Thoracic aorta (tissue), 2 donors: Measurements from ENCODE around the gene CLEC4A. TPM values are rescaled to one million over a fixed set of nuclear protein-coding genes. Genes with fewer than 3 reads are reported as not detected.
"Not testable (repeated sequence)": the region's sequence is repeated elsewhere in the genome, so short reads cannot be mapped to it uniquely, and the experiment has no call there.

Source experiments
- ATAC-seq: fragments of 150-250 bp; one replicate; pipeline ENCODE4 v1.8.0; 2017; ENCODE audit warnings: low read depth; ENCODE audit not compliant: insufficient number of reproducible peaks, low FRiP score
- DNase-seq: peaks from one replicate; pipeline ENCODE4 v3.0.0-alpha.2; 2020; ENCODE audit warnings: low spot score
- H3K27ac ChIP-seq, 2 donors: fragments of 200-600 bp; sonication (generic); 1 replicate in 1 of 2; 2 replicates in 1 of 2; pipeline ENCODE4 v1.5.1; 2016; ENCODE audit warnings: mild to moderate bottlenecking in 2 of 2, moderate library complexity in 2 of 2
- H3K27me3 ChIP-seq: fragments of 200-600 bp; sonication (generic); replicated peaks from 2 replicates; pipeline ENCODE4 v1.6.0; 2016; ENCODE audit warnings: mild to moderate bottlenecking; ENCODE audit not compliant: insufficient read depth
- H3K36me3 ChIP-seq: fragments of 200-600 bp; sonication (generic); one replicate; pipeline ENCODE4 v1.5.1; 2016
- H3K4me1 ChIP-seq, 2 donors: fragments of 200-600 bp; sonication (generic); 1 replicate in 1 of 2; 2 replicates in 1 of 2; pipeline versions ENCODE4 v1.5.1 to v1.6.0; 2016; ENCODE audit warnings: low read depth in 2 of 2, mild to moderate bottlenecking in 1 of 2; ENCODE audit not compliant: control insufficient read depth in 1 of 2
- H3K4me3 ChIP-seq: fragments of 200-600 bp; sonication (generic); 2 replicates; pipeline ENCODE4 v1.5.1; 2016; ENCODE audit warnings: mild to moderate bottlenecking
- H3K9me3 ChIP-seq: fragments of 200-600 bp; sonication (generic); 2 replicates; pipeline ENCODE4 v1.5.1; 2016
- CTCF ChIP-seq: fragments of 200-600 bp; sonication (generic); IDR thresholded peaks from one replicate; pipeline ENCODE4 v1.5.1; 2019; ENCODE audit warnings: antibody characterized with exemption
- total RNA-seq, 2 donors: library from RNA; depleted of rRNA; stranded (reverse); fragments of >200 nt; gene quantifications; one replicate each; pipeline versions ENCODE4 v1.1.0 to v1.2.3, GENCODE V29; 2016

The CLEC4A gene
- total RNA-seq, 2 donors from 2014 or later, result 4.2 to 5.1 TPM

- Histone ChIP-seq H3K27ac (no peak overlapping the region), H3K9me3 (no peaks in the 10 kb centered on the region), H3K27me3 (no peaks in the 10 kb centered on the region), H3K4me3 (no peak overlapping the region), H3K4me1 (no peaks in the 10 kb centered on the region), H3K36me3 (no peaks in the 10 kb centered on the region)
- TF ChIP-seq CTCF, result peak; percentile 96
- DNase-seq (peak; percentile 39), ATAC-seq (no peak)
Observed at GRCh38 chr12:8108808-8109398, 14.5 kb upstream of the CLEC4A start.

GRCh38 chr12:8113117-8113516 lies 10.3 kb upstream of the CLEC4A start:
- ATAC-seq, H3K9me3 ChIP-seq, DNase-seq, H3K36me3 ChIP-seq, H3K27me3 ChIP-seq, H3K4me3 ChIP-seq, H3K27ac ChIP-seq, H3K4me1 ChIP-seq: not testable (repeated sequence)

- ATAC-seq (no peak), DNase-seq (no peak)
Observed at GRCh38 chr12:8120072-8120713, 3.2 kb upstream of the CLEC4A start.

GRCh38 chr12:8127138-8127537 lies 3.7 kb downstream of the CLEC4A start:
- no peak for DNase-seq
- Histone ChIP-seq H3K9me3 (no peaks in the 10 kb centered on the region), H3K27ac (no peak overlapping the region), H3K4me3 (no peak overlapping the region), H3K27me3 (no peaks in the 10 kb centered on the region), H3K36me3 (peaks cover 2% of the 10 kb centered on the region), H3K4me1 (no peaks in the 10 kb centered on the region)
- TF ChIP-seq CTCF, result no peak
- ATAC-seq, result no peak

More at GRCh38 chr12:8120072-8120713, 3.2 kb upstream of the CLEC4A start:
- H3K27me3 ChIP-seq, result no peaks in the 10 kb centered on the region
- no peak overlapping the region for H3K4me3 ChIP-seq
- no peaks in the 10 kb centered on the region for H3K36me3 ChIP-seq
- no peak for TF ChIP-seq CTCF
- H3K27ac ChIP-seq, result no peak overlapping the region
- no peaks in the 10 kb centered on the region for H3K4me1 ChIP-seq
- H3K9me3 ChIP-seq, result no peaks in the 10 kb centered on the region

GRCh38 chr12:8133636-8134397 lies 10.4 kb downstream of the CLEC4A start:
- not testable (repeated sequence) for H3K4me3 ChIP-seq, H3K36me3 ChIP-seq, ATAC-seq, DNase-seq, H3K27me3 ChIP-seq, H3K9me3 ChIP-seq, H3K4me1 ChIP-seq, H3K27ac ChIP-seq

GRCh38 chr12:8134398-8134930 lies 11.0 kb downstream of the CLEC4A start:
- H3K9me3 ChIP-seq, H3K36me3 ChIP-seq, H3K27me3 ChIP-seq, ATAC-seq, DNase-seq, H3K4me3 ChIP-seq, H3K27ac ChIP-seq, H3K4me1 ChIP-seq: not testable (repeated sequence)

GRCh38 chr12:8141647-8142046 lies 18.2 kb downstream of the CLEC4A start:
- DNase-seq, H3K4me3 ChIP-seq, H3K36me3 ChIP-seq, H3K9me3 ChIP-seq, H3K27ac ChIP-seq, ATAC-seq, H3K27me3 ChIP-seq: not testable (repeated sequence)
- H3K4me1 ChIP-seq, result peaks cover 0 to 13% of the 10 kb centered on the region in 2 donors
